ENCODE results near the gene RERE. TPM values are rescaled to one million over a fixed set of nuclear protein-coding genes. Genes with fewer than 3 reads are reported as not detected.

RERE gene
- total RNA-seq, 1 donor from 2014 or later, result 19.2 TPM

DNA sequence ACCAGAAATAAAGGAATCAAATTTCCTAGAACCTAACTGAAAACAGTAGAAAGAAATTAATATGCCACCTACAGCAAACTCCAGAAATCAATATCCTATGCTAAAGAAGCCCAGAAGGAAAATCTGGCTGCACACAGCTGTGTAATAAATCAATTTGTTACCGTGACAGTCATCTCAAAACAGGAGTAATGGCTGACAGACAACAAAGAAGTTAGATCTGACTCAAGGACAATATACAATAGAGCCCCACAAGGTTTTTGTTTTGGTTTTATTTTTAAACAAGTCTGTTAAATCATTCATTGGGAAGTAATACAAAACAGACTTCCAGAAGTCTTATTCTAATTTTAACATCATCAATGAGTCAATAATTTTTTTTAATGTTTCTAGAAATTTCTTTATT, 168.4 kb downstream of the RERE start:
- DNase-seq (ENCODE audit: low read depth), result no peak
- no peak for FAIRE-seq
- Histone ChIP-seq H3K36me3 (ENCODE audit: control insufficient read depth, insufficient read depth, low read length) (no peaks in the 10 kb centered on the region), H3K27me3 (ENCODE audit: control insufficient read depth, insufficient read depth, low read length) (no peaks in the 10 kb centered on the region), H3K4me3 (ENCODE audit: low read depth, low read length) (no peak overlapping the region)
- TF ChIP-seq CTCF (IDR thresholded peaks at IDR 0.05; ENCODE audit: insufficient read depth, low read length, severe bottlenecking), result no peak

- FAIRE-seq, result no peak
Observed at GRCh38 chr1:8646996-8647395, 170.4 kb downstream of the RERE start.

GRCh38 chr1:8646189-8646588, 171.3 kb downstream of the RERE start:
- no peak for FAIRE-seq
- no peak for DNase-seq (ENCODE audit: low read depth)
- no peak for TF ChIP-seq CTCF (IDR thresholded peaks at IDR 0.05; ENCODE audit: insufficient read depth, low read length, severe bottlenecking)

More at GRCh38 chr1:8646996-8647395, 170.4 kb downstream of the RERE start:
- TF ChIP-seq CTCF (IDR thresholded peaks at IDR 0.05; ENCODE audit: insufficient read depth, low read length, severe bottlenecking), result no peak
- Histone ChIP-seq H3K36me3 (ENCODE audit: control insufficient read depth, insufficient read depth, low read length) (no peaks in the 10 kb centered on the region), H3K4me3 (ENCODE audit: low read depth, low read length) (no peak overlapping the region), H3K27me3 (ENCODE audit: control insufficient read depth, insufficient read depth, low read length) (no peaks in the 10 kb centered on the region)
- DNase-seq (ENCODE audit: low read depth), result no peak

GRCh38 chr1:8643542-8644536, 173.6 kb downstream of the RERE start:
- Histone ChIP-seq H3K4me3 (ENCODE audit: low read depth, low read length) (no peak overlapping the region), H3K36me3 (ENCODE audit: control insufficient read depth, insufficient read depth, low read length) (no peaks in the 10 kb centered on the region), H3K27me3 (ENCODE audit: control insufficient read depth, insufficient read depth, low read length) (no peaks in the 10 kb centered on the region)
- TF ChIP-seq CTCF (IDR thresholded peaks at IDR 0.05; ENCODE audit: insufficient read depth, low read length, severe bottlenecking), result no peak
- FAIRE-seq (no peak), DNase-seq (ENCODE audit: low read depth) (no peak)

More at GRCh38 chr1:8646189-8646588, 171.3 kb downstream of the RERE start:
- H3K36me3 ChIP-seq (ENCODE audit: control insufficient read depth, insufficient read depth, low read length), result no peaks in the 10 kb centered on the region
- no peaks in the 10 kb centered on the region for H3K27me3 ChIP-seq (ENCODE audit: control insufficient read depth, insufficient read depth, low read length)
- no peak overlapping the region for H3K4me3 ChIP-seq (ENCODE audit: low read depth, low read length)

DNA sequence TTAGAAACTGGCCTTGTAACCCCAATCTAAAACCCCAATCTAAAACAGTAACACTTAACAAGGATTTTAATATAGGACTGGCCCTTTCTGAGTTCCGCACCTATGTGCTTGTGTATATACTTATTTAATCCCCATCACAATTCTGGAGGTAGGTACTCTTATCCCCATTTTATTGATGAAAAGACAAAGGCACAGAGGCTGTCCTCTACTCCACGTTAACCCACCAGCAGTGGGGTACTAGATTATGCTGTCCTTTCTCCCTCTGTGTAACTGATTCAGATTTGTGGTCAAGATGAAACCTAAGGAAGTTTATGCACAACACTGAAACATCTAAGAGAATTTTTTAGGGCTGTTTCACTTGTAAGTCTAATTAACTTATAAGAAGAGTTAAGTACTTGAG, 175.3 kb downstream of the RERE start:
- no peaks in the 10 kb centered on the region for H3K36me3 ChIP-seq (ENCODE audit: control insufficient read depth, insufficient read depth, low read length)
- H3K27me3 ChIP-seq (ENCODE audit: control insufficient read depth, insufficient read depth, low read length), result no peaks in the 10 kb centered on the region
- TF ChIP-seq CTCF (IDR thresholded peaks at IDR 0.05; ENCODE audit: insufficient read depth, low read length, severe bottlenecking), result no peak
- FAIRE-seq (no peak), DNase-seq (ENCODE audit: low read depth) (no peak)
- H3K4me3 ChIP-seq (ENCODE audit: low read depth, low read length), result no peak overlapping the region

Data from bronchial epithelial cell (primary cell).